Duodenal mucosa (tissue), 2 donors: ENCODE measurements around the gene S100PBP.
"Not testable (repeated sequence)": the region's sequence is repeated elsewhere in the genome, so short reads cannot be mapped to it uniquely, and the experiment has no call there.

Experiments
- H3K27ac ChIP-seq: one replicate; pipeline ENCODE4 v1.7.0; 2013; ENCODE audit warnings: low read depth, low read length
- H3K27me3 ChIP-seq, 2 donors: one replicate each; pipeline ENCODE4 v1.7.0; 2013; ENCODE audit warnings: low read length in 2 of 2, control low read depth in 1 of 2; ENCODE audit not compliant: insufficient read depth in 2 of 2, control insufficient read depth in 1 of 2
- H3K36me3 ChIP-seq, 2 donors: one replicate each; pipeline ENCODE4 v1.7.0; 2013; ENCODE audit warnings: low read length in 2 of 2, control low read depth in 1 of 2; ENCODE audit not compliant: insufficient read depth in 2 of 2, control insufficient read depth in 1 of 2
- H3K4me1 ChIP-seq, 2 donors: one replicate each; pipeline ENCODE4 v1.7.0; 2013; ENCODE audit warnings: low read length in 2 of 2, control low read depth in 1 of 2; ENCODE audit not compliant: insufficient read depth in 2 of 2, control insufficient read depth in 1 of 2
- H3K4me3 ChIP-seq, 2 donors: one replicate each; pipeline ENCODE4 v1.7.0; 2013; ENCODE audit warnings: low read length in 2 of 2, low read depth in 1 of 2
- H3K9ac ChIP-seq, 2 donors: one replicate each; pipeline ENCODE4 v1.7.0; 2013; ENCODE audit warnings: low read length in 2 of 2, low read depth in 1 of 2
- H3K9me3 ChIP-seq, 2 donors: one replicate each; pipeline ENCODE4 v1.7.0; 2013; ENCODE audit warnings: low read length in 2 of 2, control low read depth in 1 of 2; ENCODE audit not compliant: control insufficient read depth in 1 of 2

Gene S100PBP

DNA sequence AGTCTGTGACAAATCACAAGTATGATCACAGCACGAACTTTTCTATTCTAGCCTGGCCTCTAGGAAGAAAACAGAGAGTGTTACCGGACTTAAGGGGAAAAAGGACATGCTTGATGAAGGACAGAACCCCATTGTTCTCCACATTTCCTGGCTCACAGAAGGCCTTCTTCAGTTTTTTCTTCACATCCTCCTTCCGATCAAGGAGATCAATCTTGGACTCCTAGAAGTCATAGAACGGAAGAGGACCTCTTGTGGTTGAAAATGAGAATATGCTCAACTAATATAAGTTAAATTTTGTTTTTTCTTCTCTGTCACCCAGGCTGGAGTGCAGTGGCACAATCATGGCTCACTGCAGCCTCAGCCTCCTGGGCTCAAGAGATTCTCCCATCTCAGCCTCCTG, 30.6 kb upstream of the S100PBP start:
- H3K9me3 ChIP-seq: no peaks in the 10 kb centered on the region
- no peak overlapping the region for H3K9ac ChIP-seq
- H3K4me3 ChIP-seq: no peak overlapping the region
- H3K36me3 ChIP-seq: peaks cover 28 to 64% of the 10 kb centered on the region in 2 donors
- H3K27ac ChIP-seq: no peak overlapping the region
- H3K27me3 ChIP-seq: no peaks in the 10 kb centered on the region
- no peaks in the 10 kb centered on the region for H3K4me1 ChIP-seq

DNA sequence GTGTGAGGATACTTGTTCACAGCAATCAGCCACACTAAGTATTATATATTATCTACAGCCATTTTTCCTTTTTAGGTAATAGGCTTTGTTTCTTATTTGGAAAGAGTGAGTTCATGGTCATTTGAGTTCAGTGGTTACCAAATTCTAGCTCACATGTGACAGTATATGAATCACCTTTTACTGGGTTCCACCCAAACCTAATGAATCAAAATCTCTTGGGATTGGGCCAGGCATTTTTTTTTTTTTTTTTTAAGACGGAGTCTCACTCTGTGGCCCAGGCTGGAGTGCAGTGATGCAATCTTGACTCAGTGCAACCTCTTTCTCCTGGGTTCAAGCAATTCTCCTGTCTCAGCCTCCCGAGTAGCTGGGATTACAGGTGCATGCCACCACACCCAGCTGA, 28.1 kb upstream of the S100PBP start:
- not testable (repeated sequence) for H3K4me3 ChIP-seq, H3K9ac ChIP-seq, H3K9me3 ChIP-seq, H3K27me3 ChIP-seq, H3K4me1 ChIP-seq, H3K27ac ChIP-seq
- peaks cover 20 to 49% of the 10 kb centered on the region in 2 donors for H3K36me3 ChIP-seq

DNA sequence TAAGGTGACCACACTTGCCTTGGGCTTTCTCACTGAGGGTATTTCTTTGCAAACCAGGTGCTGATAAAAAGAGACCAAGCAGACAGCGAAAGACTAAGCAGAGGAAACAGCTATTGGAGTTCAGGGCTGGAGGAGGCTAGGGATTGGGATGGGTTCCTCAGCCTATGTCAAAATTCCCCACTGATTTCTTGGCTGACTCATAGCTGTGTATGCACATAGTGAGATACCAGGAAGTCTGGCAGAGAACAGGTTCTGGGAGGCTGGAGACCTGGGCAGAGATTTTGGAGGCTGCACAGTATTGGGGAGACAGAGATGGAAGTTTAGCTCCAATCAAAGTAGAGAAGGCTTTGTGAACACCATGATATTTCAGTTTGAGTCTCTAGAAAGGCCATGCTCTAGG, 25.6 kb upstream of the S100PBP start:
- Histone ChIP-seq H3K27me3 (no peaks in the 10 kb centered on the region), H3K9ac (no peak overlapping the region), H3K9me3 (no peaks in the 10 kb centered on the region), H3K4me1 (no peaks in the 10 kb centered on the region), H3K4me3 (no peak overlapping the region), H3K27ac (no peak overlapping the region), H3K36me3 (peaks cover 9 to 32% of the 10 kb centered on the region in 2 donors)

DNA sequence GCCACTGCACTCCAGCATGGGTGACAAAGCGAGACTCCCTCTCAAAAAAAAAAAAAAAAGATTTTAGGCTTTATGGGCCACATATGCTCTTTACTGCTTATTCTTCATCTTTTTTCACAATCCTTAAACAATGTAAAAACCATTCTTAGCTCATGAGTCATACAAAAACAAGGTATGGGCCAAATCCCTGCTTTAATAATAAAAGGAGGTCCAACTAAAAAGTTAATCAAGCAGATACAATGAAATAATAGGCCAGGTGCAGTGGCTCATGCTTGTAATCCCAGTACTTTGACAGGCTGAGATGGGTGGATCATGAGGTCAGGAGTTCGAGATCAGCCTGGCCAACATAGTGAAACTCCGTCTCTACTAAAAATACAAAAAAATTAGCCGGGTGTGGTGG, 21.7 kb upstream of the S100PBP start:
- H3K27ac ChIP-seq, H3K9ac ChIP-seq, H3K9me3 ChIP-seq, H3K27me3 ChIP-seq, H3K4me1 ChIP-seq, H3K4me3 ChIP-seq: not testable (repeated sequence)
- H3K36me3 ChIP-seq: peaks cover 13 to 33% of the 10 kb centered on the region in 2 donors

GRCh38 chr1:32797456-32797855, 20.0 kb upstream of the S100PBP start:
- peaks cover 5 to 27% of the 10 kb centered on the region in 2 donors for H3K36me3 ChIP-seq

GRCh38 chr1:32798191-32798590, 19.3 kb upstream of the S100PBP start:
- H3K4me3 ChIP-seq: no peak overlapping the region
- no peak overlapping the region for H3K9ac ChIP-seq
- H3K9me3 ChIP-seq: no peaks in the 10 kb centered on the region
- H3K27me3 ChIP-seq: no peaks in the 10 kb centered on the region
- no peaks in the 10 kb centered on the region for H3K4me1 ChIP-seq
- peaks cover 5 to 27% of the 10 kb centered on the region in 2 donors for H3K36me3 ChIP-seq
- H3K27ac ChIP-seq: no peak overlapping the region

More at GRCh38 chr1:32797456-32797855, 20.0 kb upstream of the S100PBP start:
- Histone ChIP-seq H3K9me3 (no peaks in the 10 kb centered on the region), H3K27me3 (no peaks in the 10 kb centered on the region), H3K9ac (no peak overlapping the region), H3K4me3 (no peak overlapping the region), H3K4me1 (no peaks in the 10 kb centered on the region), H3K27ac (no peak overlapping the region)

GRCh38 chr1:32798679-32799416, 18.6 kb upstream of the S100PBP start:
- Histone ChIP-seq H3K9ac (no peak overlapping the region), H3K36me3 (peaks cover 5 to 30% of the 10 kb centered on the region in 2 donors), H3K9me3 (no peaks in the 10 kb centered on the region), H3K27ac (no peak overlapping the region), H3K4me1 (no peaks in the 10 kb centered on the region), H3K27me3 (no peaks in the 10 kb centered on the region), H3K4me3 (no peak overlapping the region)

DNA sequence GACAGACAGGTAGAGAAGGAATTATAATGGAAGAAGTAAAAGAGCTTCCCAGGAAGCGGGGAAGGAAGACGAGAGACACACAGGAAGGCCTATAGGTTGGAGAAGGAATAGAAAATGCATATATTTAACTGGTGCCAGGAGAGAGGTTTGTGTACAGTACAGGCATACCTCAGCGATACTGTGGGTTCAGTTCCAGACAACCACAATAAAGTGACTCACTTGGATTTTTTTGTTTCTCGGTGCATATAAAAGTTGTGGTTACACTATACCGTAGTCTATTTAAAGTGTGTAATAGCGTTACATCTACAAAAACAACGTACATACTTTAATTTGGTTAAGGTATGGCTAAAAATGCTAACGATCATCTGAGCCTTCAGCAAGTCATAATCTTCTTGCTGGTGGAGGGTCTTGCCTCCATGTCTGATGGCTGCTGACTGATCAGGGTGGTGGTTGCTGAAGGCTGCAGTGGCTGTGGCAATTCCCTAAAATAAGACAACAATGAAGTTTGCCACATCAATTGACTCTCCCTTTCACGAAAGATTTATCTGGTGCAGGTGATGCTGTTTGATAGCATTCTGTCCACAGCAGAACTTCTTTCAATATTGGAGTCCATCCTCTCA, 16.2 kb upstream of the S100PBP start:
- H3K27me3 ChIP-seq: no peaks in the 10 kb centered on the region
- no peaks in the 10 kb centered on the region for H3K9me3 ChIP-seq
- H3K36me3 ChIP-seq: peaks cover 8 to 36% of the 10 kb centered on the region in 2 donors
- H3K4me3 ChIP-seq: no peak overlapping the region
- no peaks in the 10 kb centered on the region for H3K4me1 ChIP-seq
- no peak overlapping the region for H3K9ac ChIP-seq
- H3K27ac ChIP-seq: no peak overlapping the region

DNA sequence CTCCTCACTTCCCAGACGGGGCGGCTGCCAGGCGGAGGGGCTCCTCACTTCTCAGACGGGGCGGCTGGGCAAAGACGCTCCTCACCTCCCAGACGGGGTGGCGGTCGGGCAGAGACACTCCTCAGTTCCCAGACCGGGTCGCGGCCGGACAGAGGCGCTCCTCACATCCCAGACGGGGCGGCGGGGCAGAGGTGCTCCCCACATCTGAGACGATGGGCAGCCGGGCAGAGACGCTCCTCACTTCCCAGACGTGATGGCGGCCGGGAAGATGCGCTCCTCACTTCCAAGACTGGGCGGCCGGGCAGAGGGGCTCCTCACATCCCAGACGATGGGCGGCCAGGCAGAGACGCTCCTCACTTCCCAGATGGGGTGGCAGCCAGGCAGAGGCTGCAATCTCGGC, 13.0 kb upstream of the S100PBP start:
- H3K27ac ChIP-seq, H3K9me3 ChIP-seq, H3K27me3 ChIP-seq, H3K9ac ChIP-seq, H3K4me1 ChIP-seq, H3K4me3 ChIP-seq: not testable (repeated sequence)
- H3K36me3 ChIP-seq: peaks cover 13 to 44% of the 10 kb centered on the region in 2 donors

GRCh38 chr1:32806290-32806689, 11.2 kb upstream of the S100PBP start:
- Histone ChIP-seq H3K36me3 (peaks cover 24 to 54% of the 10 kb centered on the region in 2 donors), H3K27ac (no peak overlapping the region), H3K9me3 (no peaks in the 10 kb centered on the region), H3K27me3 (no peaks in the 10 kb centered on the region), H3K4me1 (no peaks in the 10 kb centered on the region), H3K9ac (no peak overlapping the region), H3K4me3 (no peak overlapping the region)
